Measurements from ENCODE around the gene CTPS1. TPM values are rescaled to one million over a fixed set of nuclear protein-coding genes. Genes with fewer than 3 reads are reported as not detected.

Gene CTPS1
- total RNA-seq, 1 experiment from 2014 or later = 73.4 TPM

GRCh38 chr1:41032147-41032546 lies 52.7 kb downstream of the CTPS1 start:
- Mint-ChIP-seq H3K27ac (no peak overlapping the region), H3K4me3 (no peak overlapping the region), H3K27me3 (ENCODE audit: low read depth) (peaks cover 4% of the 10 kb centered on the region; the same call in 1 of the 2 replicates), H3K4me1 (peaks cover 19% of the 10 kb centered on the region), H3K9me3 (peaks cover 4% of the 10 kb centered on the region; the same call in 1 of the 2 replicates), H3K36me3 (peaks cover 37% of the 10 kb centered on the region)
- TF ChIP-seq ZMAT4 (CRISPR knock-in tag; IDR thresholded peaks at IDR 0.05) = no peak
- TF ChIP-seq ZNF423 (CRISPR knock-in tag; IDR thresholded peaks at IDR 0.05) = no peak
- TF ChIP-seq PRDM15 (CRISPR knock-in tag; IDR thresholded peaks at IDR 0.05) = no peak
- no peak for TF ChIP-seq OVOL2 (CRISPR knock-in tag; IDR thresholded peaks at IDR 0.05; ENCODE audit: borderline replicate concordance)
- no peak for TF ChIP-seq ATF1 (CRISPR knock-in tag; IDR thresholded peaks at IDR 0.05)
- no peak for TF ChIP-seq CBFB (CRISPR knock-in tag; IDR thresholded peaks at IDR 0.05; ENCODE audit: low read depth)
- ATAC-seq (no peak), DNase-seq (ENCODE audit: low spot score) (no peak)
- POLR2A ChIA-PET = no interaction called here
- CTCF ChIA-PET = no interaction called here

DNA sequence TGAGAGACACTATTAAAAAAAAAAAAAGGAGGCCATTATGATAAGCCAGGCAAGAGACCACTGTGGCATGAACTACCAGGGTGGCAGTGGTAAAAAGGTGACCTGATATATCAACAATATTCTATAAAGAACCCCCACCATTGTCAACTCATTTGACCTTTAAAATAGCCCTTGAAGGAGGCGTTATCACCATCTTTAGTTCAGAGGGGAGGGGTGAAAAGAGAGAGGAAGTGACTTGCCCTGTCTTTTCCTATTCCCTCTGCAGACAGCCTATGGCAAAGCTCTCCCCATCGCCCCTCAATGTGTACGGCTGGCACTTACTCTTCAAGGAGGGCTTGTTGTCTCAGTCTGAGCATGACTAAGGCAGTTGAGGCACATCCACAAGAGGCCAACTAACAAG lies 53.8 kb downstream of the CTPS1 start:
- Mint-ChIP-seq H3K36me3 (peaks cover 32% of the 10 kb centered on the region), H3K9me3 (peaks cover 4% of the 10 kb centered on the region; the same call in 1 of the 2 replicates), H3K27ac (no peak overlapping the region), H3K27me3 (ENCODE audit: low read depth) (no peaks in the 10 kb centered on the region), H3K4me3 (no peak overlapping the region), H3K4me1 (peaks cover 19% of the 10 kb centered on the region)
- DNase-seq (ENCODE audit: low spot score) (no peak), ATAC-seq (no peak)
- ChIA-PET CTCF (interaction anchor here (2.0 kb wide), 1 partner anchor 8 kb away, joined by 4 read pairs; no protein-coding TSS in a partner anchor), POLR2A (no interaction called here)
- no peak for TF ChIP-seq NR1H2 (CRISPR knock-in tag; IDR thresholded peaks at IDR 0.05)
- no peak for TF ChIP-seq GTF2I (CRISPR knock-in tag; conservative IDR thresholded peaks at IDR 0.05)
- TF ChIP-seq, protein P1, sequence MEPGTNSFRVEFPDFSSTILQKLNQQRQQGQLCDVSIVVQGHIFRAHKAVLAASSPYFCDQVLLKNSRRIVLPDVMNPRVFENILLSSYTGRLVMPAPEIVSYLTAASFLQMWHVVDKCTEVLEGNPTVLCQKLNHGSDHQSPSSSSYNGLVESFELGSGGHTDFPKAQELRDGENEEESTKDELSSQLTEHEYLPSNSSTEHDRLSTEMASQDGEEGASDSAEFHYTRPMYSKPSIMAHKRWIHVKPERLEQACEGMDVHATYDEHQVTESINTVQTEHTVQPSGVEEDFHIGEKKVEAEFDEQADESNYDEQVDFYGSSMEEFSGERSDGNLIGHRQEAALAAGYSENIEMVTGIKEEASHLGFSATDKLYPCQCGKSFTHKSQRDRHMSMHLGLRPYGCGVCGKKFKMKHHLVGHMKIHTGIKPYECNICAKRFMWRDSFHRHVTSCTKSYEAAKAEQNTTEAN (CRISPR knock-in tag; IDR thresholded peaks at IDR 0.05) = no peak
- no peak for TF ChIP-seq CREB1 (CRISPR knock-in tag; IDR thresholded peaks at IDR 0.05)
- TF ChIP-seq, protein P2, sequence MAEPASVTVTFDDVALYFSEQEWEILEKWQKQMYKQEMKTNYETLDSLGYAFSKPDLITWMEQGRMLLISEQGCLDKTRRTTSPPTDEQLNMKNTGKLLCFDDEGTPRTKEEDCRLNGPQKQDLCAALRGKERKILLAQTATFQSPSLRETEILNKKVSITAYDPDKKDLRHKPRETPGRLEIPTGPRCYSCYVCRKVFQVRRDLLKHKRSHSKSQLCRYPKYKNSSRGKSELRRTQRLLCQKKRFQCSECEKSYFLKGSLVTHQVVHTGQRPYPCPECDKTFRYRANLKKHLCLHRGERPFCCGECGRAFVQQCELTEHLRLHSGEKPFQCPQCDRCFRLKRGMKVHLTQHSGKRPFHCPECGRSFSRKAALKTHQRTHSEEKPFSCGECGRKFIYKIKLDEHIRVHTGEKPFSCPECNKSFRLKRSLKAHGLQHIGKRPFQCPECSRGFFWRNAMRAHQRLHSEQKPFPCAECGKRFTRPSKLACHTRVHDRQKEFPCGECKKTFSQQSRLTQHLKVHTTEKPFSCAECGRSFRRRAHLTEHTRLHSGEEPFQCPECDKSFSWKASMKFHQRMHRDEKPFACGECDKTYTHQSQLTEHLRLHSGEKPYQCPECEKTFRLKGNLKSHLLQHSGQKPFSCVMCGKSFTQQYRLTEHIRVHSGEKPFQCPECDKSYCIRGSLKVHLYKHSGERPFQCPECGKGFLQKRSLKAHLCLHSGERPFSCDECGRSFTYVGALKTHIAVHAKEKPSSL (CRISPR knock-in tag; conservative IDR thresholded peaks at IDR 0.05) = no peak
- no peak for TF ChIP-seq PRDM15 (CRISPR knock-in tag; IDR thresholded peaks at IDR 0.05)
- no peak for TF ChIP-seq TEAD4 (CRISPR knock-in tag; IDR thresholded peaks at IDR 0.05)
- no peak for TF ChIP-seq CTCF (IDR thresholded peaks at IDR 0.05)
- no peak for TF ChIP-seq MAX (CRISPR knock-in tag; IDR thresholded peaks at IDR 0.05)
- TF ChIP-seq IRF2 (CRISPR knock-in tag; IDR thresholded peaks at IDR 0.05; ENCODE audit: borderline replicate concordance, low read depth) = no peak
- TF ChIP-seq PRRX2 (CRISPR knock-in tag; IDR thresholded peaks at IDR 0.05) = no peak
- TF ChIP-seq OVOL2 (CRISPR knock-in tag; IDR thresholded peaks at IDR 0.05; ENCODE audit: borderline replicate concordance) = no peak
- no peak for TF ChIP-seq FOXK1 (CRISPR knock-in tag; IDR thresholded peaks at IDR 0.05)
- TF ChIP-seq CBFB (CRISPR knock-in tag; IDR thresholded peaks at IDR 0.05; ENCODE audit: low read depth) = no peak
- no peak for TF ChIP-seq SMAD4 (CRISPR knock-in tag; IDR thresholded peaks at IDR 0.05)
- TF ChIP-seq GRHL2 (CRISPR knock-in tag; IDR thresholded peaks at IDR 0.05; ENCODE audit: insufficient replicate concordance, severe bottlenecking) = no peak
- TF ChIP-seq KAT7 (CRISPR knock-in tag; IDR thresholded peaks at IDR 0.05; ENCODE audit: borderline replicate concordance) = no peak
- TF ChIP-seq ELF4 (CRISPR knock-in tag; IDR thresholded peaks at IDR 0.05; ENCODE audit: low read depth) = no peak
